ENCODE results near the gene RAC3. TPM values are rescaled to one million over a fixed set of nuclear protein-coding genes. Genes with fewer than 3 reads are reported as not detected.

Gene RAC3
- total RNA-seq, 2 experiments from 2014 or later, result 3.3 to 5.3 TPM

DNA sequence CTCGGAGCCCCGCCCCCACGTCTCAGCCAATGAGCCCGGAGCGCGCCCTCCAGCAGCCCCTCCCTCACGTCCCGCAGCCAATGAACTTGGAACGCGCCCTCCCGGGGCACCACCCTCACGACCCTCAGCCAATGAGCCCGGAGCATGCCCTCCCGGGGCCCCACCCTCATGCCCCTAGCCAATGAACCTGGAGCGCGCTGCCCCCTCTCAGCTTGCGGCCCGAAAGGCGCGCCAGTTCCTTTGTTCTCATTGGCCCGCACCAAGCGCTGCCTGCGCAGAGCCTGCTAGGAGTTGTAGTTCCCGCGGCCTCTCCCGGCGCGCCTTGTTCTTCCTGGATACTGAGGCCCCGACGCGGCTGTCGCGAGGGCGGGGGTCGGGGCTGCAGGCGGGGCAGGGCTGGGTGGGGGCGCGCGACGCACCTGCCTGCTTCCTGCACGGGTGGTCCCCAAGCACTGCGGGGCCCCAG lies 8.5 kb upstream of the RAC3 start, which contains the start of gene LRRC45:
Gene LRRC45, plus strand, starts transcription at position 325 of the 466 bp plus-strand sequence. CDS start 339 bp downstream, outside the sequence.
- peak within 1 kb of the TSS; percentile 69 for H3K27ac Mint-ChIP-seq
- TF ChIP-seq, protein P1, sequence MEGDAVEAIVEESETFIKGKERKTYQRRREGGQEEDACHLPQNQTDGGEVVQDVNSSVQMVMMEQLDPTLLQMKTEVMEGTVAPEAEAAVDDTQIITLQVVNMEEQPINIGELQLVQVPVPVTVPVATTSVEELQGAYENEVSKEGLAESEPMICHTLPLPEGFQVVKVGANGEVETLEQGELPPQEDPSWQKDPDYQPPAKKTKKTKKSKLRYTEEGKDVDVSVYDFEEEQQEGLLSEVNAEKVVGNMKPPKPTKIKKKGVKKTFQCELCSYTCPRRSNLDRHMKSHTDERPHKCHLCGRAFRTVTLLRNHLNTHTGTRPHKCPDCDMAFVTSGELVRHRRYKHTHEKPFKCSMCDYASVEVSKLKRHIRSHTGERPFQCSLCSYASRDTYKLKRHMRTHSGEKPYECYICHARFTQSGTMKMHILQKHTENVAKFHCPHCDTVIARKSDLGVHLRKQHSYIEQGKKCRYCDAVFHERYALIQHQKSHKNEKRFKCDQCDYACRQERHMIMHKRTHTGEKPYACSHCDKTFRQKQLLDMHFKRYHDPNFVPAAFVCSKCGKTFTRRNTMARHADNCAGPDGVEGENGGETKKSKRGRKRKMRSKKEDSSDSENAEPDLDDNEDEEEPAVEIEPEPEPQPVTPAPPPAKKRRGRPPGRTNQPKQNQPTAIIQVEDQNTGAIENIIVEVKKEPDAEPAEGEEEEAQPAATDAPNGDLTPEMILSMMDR (IDR thresholded peaks at IDR 0.05), result no peak
- Histone ChIP-seq H3K27me3 (ENCODE audit: control insufficient read depth in 1 of 2, insufficient read depth in 2 of 2, low read length in 2 of 2) (no peaks in the 10 kb centered on the region), H3K36me3 (ENCODE audit: insufficient read depth, low read length) (peaks cover 11% of the 10 kb centered on the region), H3K27ac (ENCODE audit: low read depth in 1 of 2, low read length in 2 of 2) (peak within 1 kb of the TSS in 1 of 2 donors; percentile 46), H3K4me1 (ENCODE audit: insufficient read depth, low read length) (peaks cover 47% of the 10 kb centered on the region), H3K4me3 (ENCODE audit: low read length) (peak within 1 kb of the TSS; percentile 71), H3K9me3 (ENCODE audit: control insufficient read depth in 1 of 2, insufficient read depth in 1 of 2, low read length in 2 of 2) (no peaks in the 10 kb centered on the region)
- H3K9me3 Mint-ChIP-seq, result no peaks in the 10 kb centered on the region
- H3K36me3 Mint-ChIP-seq (ENCODE audit: low read depth), result peaks cover 5% of the 10 kb centered on the region
- intact Hi-C loops (cut with DNase I, micrococcal nuclease), result loop anchor here (1.0 to 5.0 kb wide), 4 partner anchors 14 to 151 kb away; partner anchors contain the start of genes ARHGDIA (in 2 of the 2), ASPSCR1 (in 1 of the 2), DCXR (in 1 of the 2) and FASN (in 1 of the 2)
- no peaks in the 10 kb centered on the region for H3K27me3 Mint-ChIP-seq
- POLR2A ChIA-PET, result interaction anchor here (0.7 to 5.0 kb wide), 16 partner anchors 9 to 339 kb away, joined by 3 to 51 read pairs (median 4); partner anchors contain the start of genes ARL16, ASPSCR1, DCXR and HGS
- CTCF ChIA-PET, result interaction anchor here (0.6 to 6.2 kb wide), 4 partner anchors 14 to 145 kb away, joined by 4 to 174 read pairs (median 6); partner anchors contain the start of genes DCXR, MAFG and NOTUM
- peak within 1 kb of the TSS; percentile 92 for H3K4me3 Mint-ChIP-seq
- DNase-seq (peak; percentile 99 to 100 (median 100)), ATAC-seq (ENCODE audit: poor library complexity) (peak; percentile 94)
- peaks cover 21% of the 10 kb centered on the region for H3K4me1 Mint-ChIP-seq (ENCODE audit: low read depth)

DNA sequence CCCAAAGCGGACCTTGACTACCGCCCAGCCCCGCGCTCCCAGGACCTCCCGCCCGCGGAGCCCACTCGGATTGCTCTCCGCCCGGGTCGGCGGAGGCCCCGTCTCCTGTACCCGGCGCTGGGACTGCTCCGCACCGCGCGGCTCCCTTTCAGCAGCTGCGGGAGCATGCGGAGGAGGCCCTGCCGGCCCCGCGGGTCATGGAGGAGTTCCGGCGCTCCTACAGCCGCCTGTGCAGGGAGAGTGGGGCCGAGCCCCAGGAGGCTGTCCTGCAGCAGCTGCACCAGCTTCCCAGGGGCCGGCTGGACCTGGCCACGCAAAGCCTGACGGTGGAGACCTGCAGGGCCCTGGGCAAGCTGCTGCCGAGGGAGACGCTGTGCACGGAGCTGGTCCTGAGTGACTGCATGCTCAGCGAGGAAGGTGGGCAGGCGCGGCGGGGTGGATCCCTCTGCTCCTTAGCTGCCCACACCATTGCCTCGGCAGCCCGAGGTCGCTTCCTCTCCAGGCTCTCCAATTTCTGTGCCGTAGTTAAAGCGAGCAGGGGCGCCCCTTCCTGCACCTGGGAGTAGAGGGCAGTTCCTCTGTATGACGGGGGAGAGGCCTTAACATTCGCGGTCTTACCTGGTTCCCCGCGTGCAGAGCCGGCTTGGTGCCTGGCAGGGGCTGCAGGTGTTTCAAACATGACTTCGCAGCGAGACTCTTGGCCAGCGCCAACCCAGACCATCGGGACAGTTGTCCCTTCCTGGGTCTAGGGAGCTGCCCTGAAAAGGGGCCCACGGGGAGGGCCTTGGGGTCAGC lies 7.8 kb upstream of the RAC3 start:
- no peaks in the 10 kb centered on the region for H3K27me3 Mint-ChIP-seq
- Histone ChIP-seq H3K36me3 (ENCODE audit: insufficient read depth, low read length) (peaks cover 5% of the 10 kb centered on the region), H3K27me3 (ENCODE audit: control insufficient read depth in 1 of 2, insufficient read depth in 2 of 2, low read length in 2 of 2) (no peaks in the 10 kb centered on the region), H3K4me1 (ENCODE audit: insufficient read depth, low read length) (peaks cover 47% of the 10 kb centered on the region), H3K9me3 (ENCODE audit: control insufficient read depth in 1 of 2, insufficient read depth in 1 of 2, low read length in 2 of 2) (no peaks in the 10 kb centered on the region), H3K4me3 (ENCODE audit: low read length) (peak overlapping the region; percentile 71), H3K27ac (ENCODE audit: low read depth in 1 of 2, low read length in 2 of 2) (no peak overlapping the region)
- peak overlapping the region; percentile 83 for H3K4me3 Mint-ChIP-seq
- TF ChIP-seq, protein P1 (IDR thresholded peaks at IDR 0.05), result no peak
- POLR2A ChIA-PET, result interaction anchor here (0.7 to 5.0 kb wide), 16 partner anchors 8 to 340 kb away, joined by 3 to 51 read pairs (median 4); partner anchors contain the start of genes ARL16, ASPSCR1, DCXR and HGS
- intact Hi-C loops (cut with DNase I, micrococcal nuclease), result loop anchor here (1.0 to 5.0 kb wide), 3 partner anchors 14 to 151 kb away; partner anchors contain the start of genes ARHGDIA (in 2 of the 2), DCXR (in 1 of the 2) and FASN (in 1 of the 2)
- H3K27ac Mint-ChIP-seq, result peak overlapping the region; percentile 69
- H3K4me1 Mint-ChIP-seq (ENCODE audit: low read depth), result peaks cover 21% of the 10 kb centered on the region
- peaks cover 5% of the 10 kb centered on the region for H3K36me3 Mint-ChIP-seq (ENCODE audit: low read depth)
- CTCF ChIA-PET, result interaction anchor here (1.3 to 6.2 kb wide), 2 partner anchors 14 to 64 kb away, joined by 8 to 174 read pairs; partner anchors contain the start of genes DCXR and NOTUM
- DNase-seq (peak in 2 of 14 experiments; percentile 7 to 24), ATAC-seq (ENCODE audit: poor library complexity) (no peak)
- H3K9me3 Mint-ChIP-seq, result no peaks in the 10 kb centered on the region

DNA sequence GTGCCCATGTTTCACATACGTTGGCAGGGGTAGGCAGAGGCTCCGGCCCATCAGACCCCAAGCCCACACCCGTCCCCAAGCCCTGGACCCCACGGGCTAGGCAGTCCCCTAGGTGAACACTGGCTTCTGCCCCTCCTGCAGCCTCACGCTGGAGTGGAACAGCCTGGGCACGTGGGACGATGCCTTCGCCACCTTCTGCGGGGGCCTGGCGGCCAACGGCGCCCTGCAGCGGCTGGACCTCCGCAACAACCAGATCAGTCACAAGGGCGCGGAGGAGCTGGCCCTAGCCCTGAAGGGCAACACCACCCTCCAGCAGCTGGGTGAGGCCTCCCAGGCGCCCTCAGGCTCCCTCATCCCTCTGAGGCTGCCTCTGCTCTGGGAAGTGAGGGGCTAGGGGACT lies 6.6 kb upstream of the RAC3 start:
- Mint-ChIP-seq H3K4me3 (peak overlapping the region; percentile 11), H3K27ac (no peak overlapping the region), H3K36me3 (ENCODE audit: low read depth) (peaks cover 5% of the 10 kb centered on the region), H3K27me3 (no peaks in the 10 kb centered on the region), H3K9me3 (no peaks in the 10 kb centered on the region), H3K4me1 (ENCODE audit: low read depth) (peaks cover 25% of the 10 kb centered on the region)
- intact Hi-C loops (cut with DNase I, micrococcal nuclease), result loop anchor here (5.0 kb wide), 1 partner anchor 153 kb away; the partner anchor contains the start of gene ARHGDIA (in 2 of the 2)
- Histone ChIP-seq H3K27ac (ENCODE audit: low read depth in 1 of 2, low read length in 2 of 2) (no peak overlapping the region), H3K36me3 (ENCODE audit: insufficient read depth, low read length) (no peaks in the 10 kb centered on the region), H3K4me1 (ENCODE audit: insufficient read depth, low read length) (peaks cover 52% of the 10 kb centered on the region), H3K9me3 (ENCODE audit: control insufficient read depth in 1 of 2, insufficient read depth in 1 of 2, low read length in 2 of 2) (no peaks in the 10 kb centered on the region), H3K4me3 (ENCODE audit: low read length) (no peak overlapping the region), H3K27me3 (ENCODE audit: control insufficient read depth in 1 of 2, insufficient read depth in 2 of 2, low read length in 2 of 2) (no peaks in the 10 kb centered on the region)
- TF ChIP-seq, protein P1 (IDR thresholded peaks at IDR 0.05), result no peak
- ATAC-seq (ENCODE audit: poor library complexity), result no peak
- no peak for DNase-seq
- ChIA-PET POLR2A (interaction anchor here (3.4 kb wide), 1 partner anchor 13 kb away, joined by 27 read pairs; the partner anchor contains the start of gene DCXR), CTCF (no interaction called here)

All from CD4-positive, alpha-beta T cell (primary cell).